Activated T-helper 1 cell treated with anti-CD3 and anti-CD28 coated beads, Interleukin-2, amount 50 U/mL, for 16 hours (primary cell): ENCODE data around the gene SETBP1.

Experiments
- DNase-seq, 2 donors: peaks; one replicate each; pipeline ENCODE4 v3.0.0-alpha.2; 2020; ENCODE audit warnings: low read depth in 1 of 2, low spot score in 1 of 2

The SETBP1 gene

GRCh38 chr18:45056926-45057325, 376.2 kb downstream of the SETBP1 start:
- no peak for DNase-seq

- DNase-seq: no peak
Measured at GRCh38 chr18:45057955-45058600, 377.4 kb downstream of the SETBP1 start.

GRCh38 chr18:45059695-45060094, 379.0 kb downstream of the SETBP1 start:
- DNase-seq: no peak

DNA sequence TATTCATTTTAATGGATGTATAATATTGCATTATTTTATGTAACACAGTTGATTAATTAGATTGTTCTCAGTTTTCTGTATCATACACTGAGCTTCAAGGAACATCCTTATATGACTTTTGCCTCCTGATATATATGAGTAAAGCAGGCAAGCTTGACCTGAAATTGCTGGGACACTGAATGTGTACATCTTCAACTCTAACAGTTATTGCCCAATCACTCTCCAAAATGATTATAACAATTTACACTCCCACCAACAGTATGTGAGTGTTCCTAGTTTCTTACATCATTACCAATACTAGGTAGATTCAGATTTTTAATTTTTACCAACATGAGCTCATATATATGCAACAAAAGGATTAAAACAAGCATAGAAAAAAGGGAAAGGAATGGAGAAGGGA, 379.4 kb downstream of the SETBP1 start:
- no peak for DNase-seq

GRCh38 chr18:45061359-45061758, 380.7 kb downstream of the SETBP1 start:
- DNase-seq: no peak

DNA sequence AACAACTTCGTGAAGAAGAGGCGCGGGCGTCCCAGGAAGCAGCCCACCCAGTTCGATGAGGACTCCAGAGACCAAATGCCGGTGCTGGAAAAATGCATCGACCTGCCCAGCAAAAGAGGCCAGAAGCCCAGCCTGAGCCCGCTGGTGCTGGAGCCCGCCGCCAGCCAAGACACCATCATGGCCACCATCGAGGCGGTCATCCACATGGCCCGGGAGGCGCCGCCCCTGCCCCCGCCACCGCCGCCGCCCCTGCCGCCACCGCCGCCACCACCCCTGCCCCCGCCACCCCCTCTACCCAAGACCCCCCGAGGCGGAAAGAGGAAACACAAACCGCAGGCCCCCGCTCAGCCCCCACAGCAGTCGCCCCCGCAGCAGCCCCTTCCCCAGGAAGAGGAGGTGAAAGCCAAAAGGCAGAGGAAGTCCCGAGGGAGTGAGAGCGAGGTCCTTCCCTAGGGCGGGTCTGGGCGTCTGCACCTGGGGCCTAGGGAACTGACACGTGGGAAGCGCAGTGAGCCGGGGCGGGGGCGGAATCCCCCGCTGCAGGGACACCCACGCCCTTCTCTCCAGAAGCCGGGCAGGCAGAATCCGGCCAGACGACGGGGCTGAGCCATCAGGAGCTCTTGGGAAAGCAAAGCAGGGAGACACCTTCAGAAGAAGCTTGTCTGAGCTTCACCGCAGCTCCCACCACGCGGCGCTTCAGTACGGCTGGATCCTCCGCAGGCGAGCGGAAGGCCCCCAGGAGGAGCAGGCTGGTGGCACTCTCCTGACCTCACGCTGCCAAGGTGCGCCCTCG, 382.8 kb downstream of the SETBP1 start:
- no peak for DNase-seq

GRCh38 chr18:45066210-45066609, 385.5 kb downstream of the SETBP1 start:
- DNase-seq: no peak

DNA sequence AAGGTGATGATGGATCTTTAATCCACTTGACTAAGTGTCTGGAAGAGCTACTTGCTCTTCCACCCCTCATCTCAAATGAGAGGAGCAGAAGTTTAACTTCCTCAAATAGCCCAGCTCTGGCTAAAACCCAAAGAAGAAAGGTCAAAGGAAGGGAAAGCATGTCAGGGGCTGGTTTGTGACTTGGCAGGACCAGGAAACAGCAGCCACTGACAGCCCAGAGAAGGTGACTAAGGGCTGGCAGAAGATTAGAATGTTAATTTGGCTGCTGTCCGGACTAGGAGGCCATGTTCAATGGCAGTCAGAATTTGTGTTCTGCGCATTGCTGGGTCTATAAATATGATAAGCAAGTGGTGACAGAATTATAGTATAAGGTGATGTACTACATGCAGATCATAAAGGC, 386.2 kb downstream of the SETBP1 start:
- no peak for DNase-seq

DNA sequence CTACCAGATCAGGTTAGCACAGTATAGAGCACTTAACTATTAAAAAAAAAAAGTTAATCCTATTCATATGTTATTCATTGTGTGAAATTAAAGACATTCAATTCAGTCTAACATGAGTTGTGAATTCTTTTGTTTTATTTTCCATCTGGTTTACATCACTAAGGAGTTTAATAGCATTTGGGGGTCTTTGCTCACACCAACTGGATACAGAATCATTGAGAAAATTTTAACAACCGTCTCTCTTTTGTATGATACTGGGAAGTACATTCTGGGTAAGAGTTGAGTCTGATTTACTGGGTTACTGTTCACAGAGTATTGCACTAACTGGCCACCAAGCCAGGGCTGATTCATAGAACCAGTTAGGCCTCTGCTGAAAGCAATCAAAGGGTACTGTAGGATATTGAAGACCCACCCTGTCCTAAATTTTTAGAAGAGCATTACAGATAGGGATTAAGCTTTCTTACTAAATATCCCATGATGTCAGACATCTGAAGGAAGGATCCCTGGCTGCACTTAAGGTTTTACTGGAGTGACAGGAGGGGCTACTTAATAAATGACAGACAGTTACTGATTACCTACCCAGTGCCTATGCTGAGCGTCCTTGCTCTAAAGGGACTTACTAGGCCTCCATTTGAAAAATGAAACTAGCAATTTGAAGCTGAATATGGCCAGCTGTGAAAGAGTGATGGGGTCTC, 387.9 kb downstream of the SETBP1 start:
- DNase-seq: no peak

GRCh38 chr18:45069546-45069945, 388.9 kb downstream of the SETBP1 start:
- DNase-seq: no peak

GRCh38 chr18:45071956-45072355, 391.3 kb downstream of the SETBP1 start:
- DNase-seq: no peak

GRCh38 chr18:45073556-45073955, 392.9 kb downstream of the SETBP1 start:
- no peak for DNase-seq

DNA sequence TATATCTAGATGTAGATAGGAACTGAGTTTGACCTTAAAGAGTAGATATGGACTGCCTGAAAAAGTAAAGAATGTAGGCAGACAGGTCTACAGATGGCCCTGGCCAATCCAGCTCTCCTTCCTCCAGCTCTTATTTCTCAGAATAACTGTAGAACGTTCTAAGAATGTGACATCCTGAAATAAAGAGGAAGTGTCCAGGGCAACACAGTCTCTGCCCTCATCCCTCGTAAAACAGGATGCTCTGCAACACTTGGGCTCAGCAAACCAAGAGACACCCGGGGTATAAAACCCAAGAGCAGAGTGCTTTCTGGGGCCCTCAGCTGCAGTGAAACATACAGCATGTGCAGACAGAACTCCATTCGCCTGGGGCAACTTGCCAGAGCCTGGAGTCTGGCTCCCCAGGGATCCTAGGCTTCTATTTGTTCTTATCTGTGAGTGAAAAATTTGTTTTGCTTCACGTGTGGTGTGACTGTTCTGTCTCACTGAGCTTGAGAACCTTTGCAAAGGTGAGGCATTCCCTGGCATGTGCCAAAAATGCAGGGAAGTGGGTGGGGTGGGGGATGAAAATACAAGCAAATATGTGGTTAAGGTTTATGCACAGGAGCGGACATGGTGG, 401.0 kb downstream of the SETBP1 start:
- DNase-seq: no peak

DNA sequence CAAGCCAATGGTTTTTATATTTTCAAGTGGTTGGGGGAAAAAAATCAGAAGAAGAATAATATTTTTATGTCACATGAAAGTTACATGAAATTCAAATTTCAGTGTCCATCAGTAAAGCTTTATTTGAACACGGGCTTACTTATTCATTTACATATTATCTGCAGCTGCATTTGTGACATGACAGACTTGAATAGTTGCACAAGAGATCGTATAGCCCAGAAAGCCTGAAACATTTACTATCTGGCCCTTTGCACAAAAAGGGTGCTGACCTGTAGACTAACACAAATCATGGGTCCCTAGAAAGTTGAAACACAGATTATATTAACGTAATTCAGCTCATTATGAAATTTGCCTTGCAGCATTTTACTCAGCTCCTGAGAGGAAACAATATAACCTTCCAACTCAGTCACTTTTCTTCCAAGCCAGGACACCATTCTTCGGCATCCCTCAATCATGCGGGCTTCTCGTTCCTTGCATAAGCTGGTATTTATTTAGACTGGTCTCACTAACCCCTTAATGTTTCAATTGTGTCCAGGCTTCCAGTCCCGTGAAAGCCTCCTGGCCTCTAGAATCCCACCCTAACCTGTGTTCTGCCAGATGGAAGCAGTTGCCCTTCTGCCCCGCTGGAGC, 402.7 kb downstream of the SETBP1 start:
- no peak for DNase-seq

GRCh38 chr18:45084206-45084605, 403.5 kb downstream of the SETBP1 start:
- DNase-seq: no peak

DNA sequence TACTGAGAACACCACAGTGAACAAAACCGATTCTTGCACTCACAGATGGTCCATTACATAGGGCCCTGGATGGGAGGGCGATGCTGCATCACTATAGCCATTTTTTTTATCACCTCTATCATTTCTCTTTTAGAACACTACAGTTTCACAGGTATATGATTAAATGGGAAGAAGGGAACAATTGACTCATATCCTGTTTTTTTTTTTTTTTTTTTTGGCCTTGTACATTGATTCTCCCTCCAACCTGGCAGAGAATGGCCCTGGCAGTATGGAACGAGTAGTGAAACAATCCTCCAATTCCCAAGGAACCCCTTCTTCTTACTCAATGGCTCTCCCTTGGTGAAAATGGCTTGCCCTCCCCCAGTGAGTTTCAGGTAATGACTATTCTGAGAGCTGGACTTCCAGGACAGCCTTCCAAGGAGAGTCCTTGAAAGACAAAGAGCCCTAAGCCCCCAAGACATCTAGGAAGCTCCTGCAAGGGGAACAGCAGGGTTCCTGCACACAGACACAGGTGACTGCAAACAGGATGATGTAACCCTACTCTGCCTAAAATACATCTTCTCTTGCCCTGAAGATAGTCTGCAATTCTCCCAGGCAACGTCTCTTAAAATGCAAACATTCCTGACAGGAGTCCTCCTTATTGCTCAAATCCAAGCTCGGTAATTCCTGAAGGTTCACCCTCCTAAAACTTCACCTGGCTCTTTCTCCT, 405.4 kb downstream of the SETBP1 start:
- DNase-seq: no peak

GRCh38 chr18:45086777-45087176, 406.1 kb downstream of the SETBP1 start:
- no peak for DNase-seq

DNA sequence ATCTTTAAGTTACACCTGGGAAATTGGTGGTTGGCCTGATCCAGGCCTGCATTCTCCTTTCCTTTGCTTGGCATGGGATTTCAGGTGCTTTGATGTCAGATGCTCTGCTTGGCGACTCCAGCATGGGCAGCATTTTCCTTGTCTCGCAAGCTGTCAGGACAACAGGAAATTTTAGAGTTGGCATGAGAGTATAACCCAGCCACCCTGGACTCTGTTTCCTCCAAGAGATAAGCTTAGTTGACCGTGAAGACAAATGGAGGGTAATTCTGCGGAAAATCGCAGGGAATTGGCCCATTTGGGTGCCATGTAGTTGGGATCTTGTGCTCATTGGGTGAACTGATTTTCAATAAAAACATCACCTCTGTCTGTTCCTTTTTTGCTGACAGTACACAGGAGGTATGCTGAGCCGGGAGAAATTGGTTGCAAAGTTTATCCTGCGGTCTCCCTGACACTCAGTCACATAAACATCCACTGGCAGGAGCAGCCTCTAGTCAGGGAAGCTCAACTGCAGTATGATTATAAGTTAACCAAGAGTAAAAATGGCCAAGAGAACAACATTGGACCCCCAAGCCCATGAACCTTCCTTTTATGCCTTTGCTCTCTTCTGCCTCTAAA, 409.9 kb downstream of the SETBP1 start:
- no peak for DNase-seq

GRCh38 chr18:45100321-45101105, 419.8 kb downstream of the SETBP1 start:
- DNase-seq: no peak
